Right renal pelvis (tissue), 4 donors: ENCODE measurements around the gene CHRNB2. TPM values are rescaled to one million over a fixed set of nuclear protein-coding genes. Genes with fewer than 3 reads are reported as not detected.
"Not testable (repeated sequence)": the region's sequence is repeated elsewhere in the genome, so short reads cannot be mapped to it uniquely, and the experiment has no call there.

Source experiments
- DNase-seq, 4 donors: peaks; one replicate each; pipeline ENCODE4 v3.0.0-alpha.2; 2013; ENCODE audit warnings: low read depth in 4 of 4, low spot score in 3 of 4, missing footprints in 1 of 4
- polyA plus RNA-seq, 4 donors: library from polyadenylated mRNA; unstranded; fragments of 120-200 nt; gene quantifications; one replicate each; pipeline ENCODE4 v1.2.1, GENCODE V29; 2013; ENCODE audit not compliant: insufficient read length in 4 of 4

Gene CHRNB2, protein sequence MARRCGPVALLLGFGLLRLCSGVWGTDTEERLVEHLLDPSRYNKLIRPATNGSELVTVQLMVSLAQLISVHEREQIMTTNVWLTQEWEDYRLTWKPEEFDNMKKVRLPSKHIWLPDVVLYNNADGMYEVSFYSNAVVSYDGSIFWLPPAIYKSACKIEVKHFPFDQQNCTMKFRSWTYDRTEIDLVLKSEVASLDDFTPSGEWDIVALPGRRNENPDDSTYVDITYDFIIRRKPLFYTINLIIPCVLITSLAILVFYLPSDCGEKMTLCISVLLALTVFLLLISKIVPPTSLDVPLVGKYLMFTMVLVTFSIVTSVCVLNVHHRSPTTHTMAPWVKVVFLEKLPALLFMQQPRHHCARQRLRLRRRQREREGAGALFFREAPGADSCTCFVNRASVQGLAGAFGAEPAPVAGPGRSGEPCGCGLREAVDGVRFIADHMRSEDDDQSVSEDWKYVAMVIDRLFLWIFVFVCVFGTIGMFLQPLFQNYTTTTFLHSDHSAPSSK
- polyA plus RNA-seq: under 1 TPM; 0.41 to 0.60 (median 0.49) TPM

DNA sequence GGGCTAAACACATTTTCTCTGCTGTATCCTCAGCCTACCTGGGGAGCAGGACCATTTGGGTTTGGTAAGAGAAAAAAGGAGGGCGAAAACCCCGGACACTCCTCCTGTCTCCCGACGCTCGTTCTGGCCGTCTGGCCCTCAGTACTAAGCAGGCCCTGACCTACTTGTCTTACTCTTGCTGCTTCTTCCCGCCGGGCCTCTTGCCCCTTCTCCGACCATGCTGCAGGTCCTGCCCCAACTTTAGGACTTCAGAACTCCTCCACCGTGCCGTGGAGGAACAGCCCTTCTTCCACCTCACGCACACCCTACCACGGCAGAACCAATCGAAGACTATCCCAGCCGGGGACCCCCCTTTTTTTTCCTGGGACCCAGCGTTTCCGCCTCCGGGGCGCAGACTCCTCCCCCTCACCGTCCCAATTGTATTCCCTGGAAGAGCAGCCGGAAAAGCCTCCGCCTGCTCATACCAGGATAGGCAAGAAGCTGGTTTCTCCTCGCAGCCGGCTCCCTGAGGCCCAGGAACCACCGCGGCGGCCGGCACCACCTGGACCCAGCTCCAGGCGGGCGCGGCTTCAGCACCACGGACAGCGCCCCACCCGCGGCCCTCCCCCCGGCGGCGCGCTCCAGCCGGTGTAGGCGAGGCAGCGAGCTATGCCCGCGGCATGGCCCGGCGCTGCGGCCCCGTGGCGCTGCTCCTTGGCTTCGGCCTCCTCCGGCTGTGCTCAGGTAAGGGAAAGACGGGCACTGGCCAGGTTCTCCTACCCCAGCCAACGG is at the start of gene CHRNB2:
Gene CHRNB2, plus strand, starts transcription at position 393 of the 771 bp plus-strand sequence. Its CDS starts 267 bp downstream, at position 660.
- peak; percentile 30 to 66 (median 54) for DNase-seq

DNA sequence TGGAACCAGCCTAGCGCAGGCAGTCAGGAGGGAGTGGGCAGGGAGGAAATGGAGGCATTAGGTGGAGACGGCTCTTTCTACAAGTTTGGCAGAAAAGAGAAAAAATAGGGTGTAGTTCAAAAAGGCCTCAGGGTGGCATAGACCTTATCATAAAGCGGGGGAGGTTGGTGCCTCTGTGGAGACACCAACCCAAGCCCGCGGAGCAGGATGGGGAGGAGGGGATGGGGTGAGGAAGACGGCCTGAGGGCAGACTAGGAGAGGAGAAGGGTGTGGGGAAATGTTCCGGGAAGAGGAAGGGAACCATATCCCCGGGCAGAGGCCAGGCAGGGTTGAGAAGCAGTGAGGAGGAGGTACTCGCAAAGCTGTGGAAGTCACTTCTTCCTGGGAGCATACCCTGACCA is 48.0 kb upstream of the CHRNB2 start:
- DNase-seq: no peak

DNA sequence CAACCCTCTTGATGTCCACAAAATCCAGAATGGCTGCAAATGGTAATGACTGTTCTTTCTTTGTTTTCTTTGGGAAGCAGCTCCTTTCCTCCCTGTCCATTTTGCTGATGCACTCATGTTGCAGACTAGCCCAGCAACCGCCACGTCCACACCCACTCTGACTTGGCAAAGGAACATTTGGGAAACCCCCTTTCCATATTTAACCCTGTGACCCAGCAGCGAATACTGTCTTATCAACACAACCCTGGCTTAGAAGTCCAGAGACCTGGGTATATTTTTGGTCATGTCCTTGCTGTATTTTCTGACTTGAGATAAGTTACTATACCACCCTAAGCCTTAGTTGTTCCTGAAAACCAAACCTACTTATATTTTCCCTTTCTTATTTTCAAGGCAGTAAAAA is 47.2 kb upstream of the CHRNB2 start:
- no peak for DNase-seq

DNA sequence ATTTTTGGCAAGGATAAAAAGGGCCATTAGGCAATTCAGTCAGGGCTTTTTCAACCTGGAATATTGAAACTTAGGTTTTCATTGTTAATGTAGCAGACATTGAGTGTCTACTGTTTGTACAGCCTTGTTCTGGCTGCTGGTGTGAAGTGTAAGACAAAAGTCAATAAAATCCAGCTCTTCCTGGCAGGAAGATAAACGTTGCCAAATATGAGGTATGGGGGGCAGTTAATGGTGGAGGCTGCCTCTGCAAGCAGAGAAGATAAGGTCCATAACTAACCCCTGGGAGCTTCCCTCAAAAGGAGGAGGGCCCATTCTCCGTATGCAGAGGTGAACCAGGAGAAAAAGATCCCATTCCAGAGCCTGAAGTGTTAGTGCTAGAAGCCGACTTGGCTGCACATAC is 45.9 kb upstream of the CHRNB2 start:
- no peak for DNase-seq

DNA sequence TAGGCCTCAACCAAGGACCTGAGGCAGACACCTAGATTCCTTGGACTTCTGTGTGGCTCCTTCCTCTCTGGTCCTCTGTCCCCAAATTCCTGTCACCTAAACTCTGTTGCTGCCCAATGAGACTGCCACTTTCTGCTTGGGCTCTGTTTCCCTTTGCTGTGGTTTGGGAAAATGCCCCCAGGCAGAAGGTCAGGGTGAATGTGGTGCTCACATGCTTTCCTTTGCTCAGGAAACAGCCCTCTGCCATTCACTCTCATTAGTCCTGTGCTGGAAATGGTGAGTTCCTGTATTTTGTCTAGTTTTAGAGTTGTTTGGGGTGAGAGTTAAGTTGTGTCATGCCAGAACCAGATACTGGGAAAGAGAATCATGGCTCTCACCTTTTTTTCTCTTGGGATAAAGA is 42.7 kb upstream of the CHRNB2 start:
- no peak for DNase-seq

DNA sequence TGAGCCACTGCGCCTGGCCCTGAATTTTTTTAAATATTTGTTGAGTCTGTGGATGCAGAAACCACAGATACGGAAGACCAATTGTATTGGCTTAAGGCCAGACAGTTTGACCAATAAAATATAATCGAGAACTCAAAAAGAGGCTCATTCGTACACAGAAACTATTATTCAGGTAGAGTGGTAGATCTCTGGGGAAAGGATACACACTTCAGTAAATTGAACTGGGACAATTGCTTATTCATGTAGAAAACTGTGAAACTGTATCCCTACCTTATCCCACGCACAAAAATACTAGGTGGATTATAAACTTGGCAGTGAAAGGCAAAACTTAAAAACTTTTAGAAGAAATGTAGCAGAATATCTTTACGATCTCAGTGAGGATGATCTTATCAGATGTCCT is 40.4 kb upstream of the CHRNB2 start:
- DNase-seq: no peak

DNA sequence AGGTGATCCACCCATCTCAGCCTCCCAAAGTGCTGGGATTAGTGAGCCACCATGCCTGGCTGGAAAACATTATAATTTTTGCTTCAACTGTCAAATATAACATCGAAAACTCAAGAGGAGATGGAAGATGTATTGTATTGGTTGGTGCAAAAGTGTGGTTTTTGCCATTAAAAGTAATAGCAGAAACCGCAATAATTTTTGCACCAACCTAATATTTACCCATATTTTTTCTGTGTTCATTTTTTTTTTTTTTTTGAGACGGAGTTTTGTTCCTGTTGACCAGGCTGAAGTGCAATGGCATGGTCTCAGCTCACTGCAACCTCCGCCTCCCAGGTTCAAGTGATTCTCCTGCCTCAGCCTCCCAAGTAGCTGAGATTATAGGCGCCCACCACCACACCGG is 38.3 kb upstream of the CHRNB2 start:
- DNase-seq: no peak

DNA sequence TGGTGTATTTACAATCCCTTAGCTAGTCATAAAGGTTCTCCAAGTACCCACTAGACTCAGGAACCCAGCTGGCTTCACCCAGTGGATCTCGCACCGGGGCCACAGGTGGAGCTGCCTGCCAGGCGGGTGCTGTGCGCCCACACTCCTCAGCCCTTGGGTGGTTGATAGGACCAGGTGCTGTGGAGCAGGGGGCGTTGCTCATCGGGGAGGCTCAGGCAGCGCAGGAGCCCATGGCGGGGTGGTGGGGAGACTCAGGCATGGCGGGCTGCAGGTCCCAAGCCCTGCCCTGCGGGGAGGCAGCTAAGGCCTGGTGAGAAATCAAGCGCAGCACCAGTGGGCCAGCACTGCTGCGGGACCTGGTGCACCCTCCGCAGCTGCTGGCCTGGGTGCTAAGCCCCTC is 35.6 kb upstream of the CHRNB2 start:
- not testable (repeated sequence) for DNase-seq

DNA sequence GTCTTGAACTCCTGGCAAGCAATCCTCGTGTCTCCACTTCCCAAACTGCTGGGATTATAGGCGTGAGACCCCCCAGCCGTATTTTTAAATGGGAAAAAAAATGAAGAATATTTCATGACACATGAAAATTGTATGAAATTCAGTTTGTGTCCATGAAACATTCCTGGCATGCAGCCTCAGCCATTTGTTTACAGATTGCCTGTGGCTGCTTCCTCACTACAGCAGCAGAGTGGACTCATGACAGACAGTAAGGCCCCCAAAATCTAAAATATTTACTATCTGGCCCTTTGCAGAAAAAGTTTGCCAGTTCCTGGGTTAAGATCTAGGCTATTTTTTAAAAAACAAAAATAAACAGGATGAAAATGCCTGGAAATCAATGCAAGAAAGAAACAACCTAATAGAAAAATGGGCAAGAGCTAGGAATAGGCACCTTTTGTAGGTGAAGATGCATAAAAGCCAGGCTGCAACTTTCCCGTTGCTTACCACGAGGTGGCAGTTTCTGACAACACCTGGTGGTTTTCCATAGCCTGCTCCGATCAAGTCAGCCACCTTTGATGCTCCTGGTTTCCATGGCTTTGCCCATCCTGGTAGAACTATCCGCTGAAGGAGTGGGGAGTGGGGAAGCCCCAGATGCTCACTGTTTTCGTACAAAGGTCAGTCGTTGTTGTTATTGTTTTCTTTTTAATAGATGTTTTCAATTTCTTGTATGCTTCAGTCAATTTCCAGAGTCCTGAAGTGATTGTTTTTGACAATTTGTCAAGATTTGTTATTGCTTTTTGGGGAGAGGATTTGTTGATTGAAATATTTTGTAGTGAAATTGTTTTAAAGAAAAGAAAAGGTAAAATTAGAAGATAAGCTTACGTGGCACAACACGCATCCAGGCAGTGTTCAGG is 33.4 kb upstream of the CHRNB2 start:
- DNase-seq: no peak

DNA sequence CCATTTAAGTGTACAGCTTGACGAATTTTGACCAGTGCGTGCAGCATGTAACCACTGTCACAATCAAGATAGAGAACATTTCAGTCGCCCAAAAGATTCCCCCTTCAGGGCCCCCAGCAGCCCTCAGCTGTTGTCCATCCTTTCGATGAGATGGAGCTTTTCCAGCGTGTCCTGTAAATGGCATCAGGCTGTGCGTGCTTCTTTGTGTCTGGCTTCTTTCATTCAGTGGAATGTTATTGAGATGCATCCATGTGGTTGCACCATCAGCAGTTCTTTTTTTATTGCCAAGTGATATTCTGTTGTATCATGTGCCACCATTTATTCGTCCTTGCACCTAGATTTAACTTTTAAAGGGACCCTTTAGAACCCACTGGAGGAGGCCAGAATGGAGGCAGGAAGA is 31.0 kb upstream of the CHRNB2 start:
- no peak for DNase-seq

DNA sequence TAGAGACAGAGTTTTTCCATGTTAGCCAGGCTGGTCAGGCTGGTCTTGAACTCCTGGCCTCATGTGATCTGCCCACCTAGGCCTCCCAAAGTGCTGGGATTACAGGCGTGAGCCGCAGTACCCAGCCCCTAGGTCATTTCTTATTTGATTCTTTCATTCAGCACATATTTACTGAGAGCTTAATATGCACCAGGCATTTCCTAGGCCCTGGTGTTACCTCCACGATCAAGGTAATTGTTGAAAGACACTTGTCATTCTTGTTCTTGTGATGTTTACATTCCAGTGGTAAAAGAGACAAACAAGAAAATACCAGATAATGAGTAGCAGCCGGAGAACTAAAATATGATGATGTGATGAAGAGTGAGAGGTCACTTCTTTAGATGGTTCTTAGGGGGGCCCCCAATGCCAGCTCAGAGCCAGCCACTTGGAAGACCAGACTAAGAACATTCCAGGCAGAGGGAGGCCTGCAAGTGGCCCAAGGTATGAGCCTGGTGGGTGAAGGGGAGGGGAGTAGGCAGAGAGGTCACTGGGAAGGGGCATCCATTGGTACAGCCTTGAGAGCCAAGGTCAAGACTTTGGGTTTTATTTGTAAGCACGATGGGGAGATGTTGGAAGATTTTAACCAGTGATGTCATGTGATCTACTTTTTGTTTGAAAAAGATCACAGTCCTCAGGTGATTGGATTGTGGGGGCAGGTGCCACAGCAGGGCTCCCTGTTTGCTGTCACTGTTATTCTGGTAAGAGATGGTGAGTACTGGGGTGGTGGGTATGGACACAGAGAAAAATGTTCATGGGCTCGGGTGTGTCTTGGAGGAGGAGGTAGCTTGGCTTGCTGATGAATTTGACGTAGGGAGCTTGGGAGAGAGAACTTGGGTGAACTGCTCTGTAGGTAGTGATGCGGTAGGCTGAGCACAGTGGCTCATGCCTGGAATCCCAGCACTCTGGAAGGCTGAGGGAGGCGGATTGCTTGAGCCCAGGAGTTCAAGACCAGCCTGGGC is 27.8 kb upstream of the CHRNB2 start:
- DNase-seq: no peak

DNA sequence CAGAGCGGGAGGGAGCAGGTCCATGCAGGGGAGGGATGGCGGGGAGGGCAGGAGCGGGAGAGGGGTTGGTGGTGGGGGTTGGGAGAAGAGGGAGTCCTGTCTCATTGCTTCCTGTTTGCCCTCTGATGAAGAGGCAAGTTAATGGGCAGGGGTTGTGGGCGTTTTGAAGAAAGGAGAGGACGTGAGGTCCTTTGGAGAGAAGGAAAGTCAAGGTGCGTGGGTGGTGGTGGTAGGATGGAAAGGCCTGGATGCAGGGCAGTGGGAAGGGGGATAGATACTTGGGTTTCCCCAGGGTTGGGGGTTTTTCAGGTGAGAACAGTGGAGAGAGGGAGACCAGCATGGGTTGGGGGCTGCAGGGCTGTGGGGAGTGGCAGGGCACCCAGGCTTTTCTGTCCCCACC is 26.3 kb upstream of the CHRNB2 start:
- DNase-seq: no peak

DNA sequence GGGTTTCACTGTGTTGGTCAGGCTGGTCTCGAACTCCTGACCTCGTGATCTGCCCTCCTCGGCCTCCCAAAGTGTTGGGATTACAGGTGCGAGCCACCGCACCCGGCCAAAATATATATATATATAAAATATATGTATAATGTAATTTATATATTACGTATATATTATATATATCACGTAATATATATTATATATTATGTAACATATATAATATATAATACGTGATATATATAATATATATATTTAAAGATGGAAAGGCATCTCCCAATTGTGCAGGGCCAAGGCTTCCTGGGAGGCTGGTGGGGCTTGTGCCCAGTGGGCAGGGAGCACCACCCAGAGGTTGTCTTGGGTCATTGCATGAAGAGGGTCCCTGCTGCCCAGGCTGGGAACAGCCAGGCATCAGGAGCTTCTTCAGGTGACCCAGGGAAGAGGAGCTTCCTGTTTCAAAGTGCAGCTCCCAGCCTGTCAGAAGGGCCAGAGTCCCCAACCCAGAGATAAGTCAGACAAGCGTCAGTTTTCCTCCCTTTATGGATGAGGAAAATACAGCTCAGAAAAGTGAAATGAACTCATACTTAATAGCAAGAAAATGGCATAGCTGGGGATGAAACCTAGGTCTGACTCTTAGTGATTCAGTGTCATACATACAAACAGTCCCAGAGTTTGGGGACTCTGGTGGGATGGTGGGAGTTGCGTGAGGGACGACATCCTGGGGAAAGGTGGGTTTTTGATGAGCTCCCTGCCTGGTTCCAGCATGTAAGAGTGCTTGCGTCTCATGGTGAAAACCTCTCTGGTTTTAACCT is 21.1 kb upstream of the CHRNB2 start:
- no peak for DNase-seq

DNA sequence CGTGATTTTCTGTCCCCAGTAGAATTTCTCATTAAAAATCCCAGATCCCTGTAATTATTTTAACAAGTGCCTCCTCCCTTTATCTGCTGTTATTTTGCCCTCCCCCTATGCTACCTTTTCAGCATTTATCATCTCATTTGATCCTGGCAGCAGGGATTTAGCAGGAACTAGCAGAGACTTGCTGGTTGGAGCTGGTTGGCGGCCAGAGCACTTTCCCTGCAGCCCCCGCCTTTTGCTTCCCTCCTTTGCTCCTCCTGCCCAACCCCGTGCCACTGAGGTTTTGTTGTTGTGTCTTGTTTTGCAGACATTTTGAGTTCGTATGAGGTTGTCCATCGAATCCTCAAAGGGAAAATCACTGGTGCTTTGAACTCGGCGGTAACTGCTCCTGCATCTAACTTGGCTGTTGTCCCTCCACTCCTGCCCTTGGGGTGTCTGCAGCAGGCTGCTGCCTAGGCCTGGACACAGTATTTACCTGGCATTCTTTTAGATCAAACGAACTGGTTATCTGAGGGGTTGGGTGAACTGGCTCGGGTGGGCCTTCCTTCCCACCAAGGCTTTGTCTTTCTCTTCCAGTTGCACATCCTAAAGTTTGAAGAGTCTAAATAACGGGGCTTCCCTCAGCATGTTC is 20.4 kb upstream of the CHRNB2 start:
- DNase-seq: no peak

DNA sequence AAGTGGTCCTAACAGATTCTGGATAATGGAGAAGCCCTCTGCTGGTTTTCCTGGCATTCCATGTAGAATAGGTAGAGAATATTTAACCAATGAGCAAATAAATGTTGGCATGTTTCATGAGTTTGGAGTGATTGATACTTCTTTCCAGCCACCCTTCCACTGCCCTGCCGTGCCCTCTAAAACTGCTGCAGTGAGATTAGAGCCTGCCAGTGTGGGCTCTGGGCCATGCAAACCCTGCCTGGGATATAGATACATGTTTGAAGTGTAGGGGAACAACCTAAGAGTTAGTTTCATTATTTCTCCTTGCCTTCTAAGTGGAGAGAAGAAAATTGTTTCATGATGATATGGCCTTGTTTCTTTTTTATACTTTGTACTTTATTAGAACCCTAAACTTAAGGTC is 19.6 kb upstream of the CHRNB2 start:
- no peak for DNase-seq

DNA sequence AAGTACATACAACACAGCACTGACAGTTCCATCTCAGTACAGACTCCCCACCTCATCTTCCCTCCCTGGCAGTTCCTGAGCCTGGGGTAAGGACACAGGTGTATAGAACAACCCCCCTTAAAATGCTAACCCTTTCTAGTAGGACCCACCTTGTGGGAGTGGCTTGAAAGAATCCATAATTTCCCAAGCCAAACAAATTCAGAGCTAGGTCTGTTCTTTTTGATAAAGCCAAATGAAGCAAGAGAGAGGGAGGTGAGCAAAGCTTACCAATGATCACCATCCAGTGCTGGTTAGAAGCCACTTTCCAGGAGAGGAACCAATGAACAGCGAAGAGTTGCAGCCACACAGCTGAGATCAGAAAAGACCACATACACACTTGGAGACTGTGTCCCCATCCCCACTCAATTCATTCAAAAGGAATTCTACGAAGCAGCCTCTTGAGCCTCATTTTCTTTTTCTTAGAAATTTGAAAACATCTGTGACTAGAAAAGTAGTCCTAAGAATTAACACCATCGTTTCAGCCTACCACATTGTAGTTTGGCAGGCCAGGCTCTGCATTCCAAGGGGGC is 18.3 kb upstream of the CHRNB2 start:
- no peak for DNase-seq

DNA sequence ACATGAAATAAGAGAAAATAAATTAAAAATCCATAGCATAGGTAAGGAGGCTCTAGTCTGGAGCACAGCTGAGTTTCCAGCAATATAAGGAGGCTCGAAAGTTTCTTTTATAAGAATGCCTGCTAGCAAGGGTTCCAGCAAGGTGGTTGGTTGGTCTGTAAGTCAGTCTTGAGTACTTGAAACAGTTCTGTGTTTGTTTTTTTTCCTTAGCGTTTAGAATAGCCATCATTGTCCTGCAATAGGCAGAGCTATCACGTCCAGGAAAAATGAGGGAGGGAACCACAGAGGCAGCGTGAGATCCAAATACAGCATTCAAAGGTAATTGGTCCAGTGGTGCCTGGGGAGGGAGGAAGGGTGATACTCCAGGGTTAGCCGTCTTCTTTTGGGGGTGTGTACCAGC is 17.5 kb upstream of the CHRNB2 start:
- DNase-seq: no peak

DNA sequence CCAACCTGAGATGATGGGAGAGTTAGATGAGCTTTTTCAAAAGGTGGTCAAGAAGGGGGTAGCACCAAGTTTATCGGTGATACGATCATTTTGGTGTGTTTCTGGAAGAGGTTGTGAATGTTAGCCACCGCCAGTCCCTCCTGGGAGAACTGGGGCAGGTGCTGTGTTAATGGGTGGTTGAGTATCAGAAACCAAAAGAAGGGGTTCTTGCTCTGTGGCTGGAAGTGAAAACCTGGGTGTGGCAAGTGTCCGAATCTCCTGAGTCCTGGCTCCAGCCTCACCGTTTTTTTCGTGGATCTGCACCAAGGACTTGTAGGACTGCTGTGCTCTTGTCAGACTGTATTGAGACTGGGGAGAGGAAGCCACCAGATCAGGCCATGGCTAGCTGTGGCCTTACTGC is 16.9 kb upstream of the CHRNB2 start:
- no peak for DNase-seq
